ENCODE data around the gene CREBBP.

CREBBP gene

GRCh38 chr16:3780570-3780969 is 99.9 kb downstream of the CREBBP start:
- no peak for DNase-seq (ENCODE audit: low read depth, low spot score)
- no peak for TF ChIP-seq CTCF (IDR thresholded peaks at IDR 0.05; ENCODE audit: insufficient read depth, low read length, missing control alignments)
- H3K4me3 ChIP-seq (ENCODE audit: low read depth, low read length): no peak overlapping the region
- ChIA-PET CTCF (interaction anchor here (1.0 to 1.6 kb wide), 2 partner anchors 15 to 23 kb away, joined by 3 to 5 read pairs; no protein-coding TSS in a partner anchor), POLR2A (no interaction called here)

GRCh38 chr16:3776316-3776715 is 104.2 kb downstream of the CREBBP start:
- CTCF ChIA-PET: interaction anchor here (1.0 to 1.5 kb wide), 3 partner anchors 9 to 478 kb away, joined by 3 read pairs; no protein-coding TSS in a partner anchor

GRCh38 chr16:3774819-3775218 is 105.7 kb downstream of the CREBBP start:
- POLR2A ChIA-PET: no interaction called here
- CTCF ChIA-PET: no interaction called here
- no peak for TF ChIP-seq CTCF (IDR thresholded peaks at IDR 0.05; ENCODE audit: insufficient read depth, low read length, missing control alignments)
- no peak for DNase-seq (ENCODE audit: low read depth, low spot score)
- H3K4me3 ChIP-seq (ENCODE audit: low read depth, low read length): no peak overlapping the region

More at GRCh38 chr16:3776316-3776715, 104.2 kb downstream of the CREBBP start:
- no peak for TF ChIP-seq CTCF (IDR thresholded peaks at IDR 0.05; ENCODE audit: insufficient read depth, low read length, missing control alignments)
- no peak for DNase-seq (ENCODE audit: low read depth, low spot score)
- H3K4me3 ChIP-seq (ENCODE audit: low read depth, low read length): no peak overlapping the region
- POLR2A ChIA-PET: no interaction called here

GRCh38 chr16:3774156-3774767 is 106.3 kb downstream of the CREBBP start:
- no peak for DNase-seq (ENCODE audit: low read depth, low spot score)
- ChIA-PET POLR2A (interaction anchor here (0.7 kb wide), 1 partner anchor 13 kb away, joined by 3 read pairs; no protein-coding TSS in a partner anchor), CTCF (no interaction called here)
- H3K4me3 ChIP-seq (ENCODE audit: low read depth, low read length): no peak overlapping the region
- no peak for TF ChIP-seq CTCF (IDR thresholded peaks at IDR 0.05; ENCODE audit: insufficient read depth, low read length, missing control alignments)

- H3K4me3 ChIP-seq (ENCODE audit: low read depth, low read length): no peak overlapping the region
- ChIA-PET POLR2A (interaction anchor here (0.7 kb wide), 1 partner anchor 14 kb away, joined by 3 read pairs; no protein-coding TSS in a partner anchor), CTCF (no interaction called here)
- no peak for TF ChIP-seq CTCF (IDR thresholded peaks at IDR 0.05; ENCODE audit: insufficient read depth, low read length, missing control alignments)
- DNase-seq (ENCODE audit: low read depth, low spot score): no peak
These were observed 106.8 kb downstream of the CREBBP start for GRCh38 chr16:3773663-3774062.

- H3K4me3 ChIP-seq (ENCODE audit: low read depth, low read length): no peak overlapping the region
- DNase-seq (ENCODE audit: low read depth, low spot score): no peak
- no peak for TF ChIP-seq CTCF (IDR thresholded peaks at IDR 0.05; ENCODE audit: insufficient read depth, low read length, missing control alignments)
- ChIA-PET CTCF (interaction anchor here (1.9 kb wide), 1 partner anchor 81 kb away, joined by 4 read pairs; no protein-coding TSS in a partner anchor), POLR2A (no interaction called here)
These were observed 109.0 kb downstream of the CREBBP start for GRCh38 chr16:3771513-3771912.
